Activated naive CD4-positive, alpha-beta T cell treated with anti-CD3 and anti-CD28 coated beads, Interleukin-2, amount 50 U/mL, for 72 hours (primary cell): Measurements from ENCODE around the gene ERFL. TPM values are rescaled to one million over a fixed set of nuclear protein-coding genes. Genes with fewer than 3 reads are reported as not detected.

Experiments
- ATAC-seq, 2 donors: fragments of 150-1000 bp; cut with Tn5 transposase; 2 replicates each; pipeline ENCODE4 v1.10.0; 2021; ENCODE audit warnings: mild to moderate bottlenecking in 2 of 2, moderate library complexity in 2 of 2
- DNase-seq, 2 donors: peaks; one replicate each; pipeline ENCODE4 v3.0.0; 2021 to 2022; ENCODE audit warnings: low spot score in 2 of 2
- H3K27ac Mint-ChIP-seq, 2 donors: one replicate each; pipeline ENCODE4 v1.8.0; 2022; ENCODE audit warnings: mild to moderate bottlenecking in 2 of 2, mixed read lengths in 2 of 2
- H3K36me3 Mint-ChIP-seq, 2 donors: one replicate each; pipeline ENCODE4 v1.8.0; 2022; ENCODE audit warnings: mixed read lengths in 2 of 2
- H3K9me3 Mint-ChIP-seq, 2 donors: one replicate each; pipeline ENCODE4 v1.8.0; 2022; ENCODE audit warnings: mixed read lengths in 2 of 2
- total RNA-seq, 2 donors: library from RNA; stranded (reverse); gene quantifications; one replicate each; pipeline ENCODE4 v1.2.3, GENCODE V29; 2022

The ERFL gene
- total RNA-seq, 2 donors from 2014 or later = 1.7 to 2.9 TPM

GRCh38 chr19:41897820-41898219 is 30.4 kb downstream of the ERFL start:
- DNase-seq (no peak), ATAC-seq (no peak)
- H3K9me3 Mint-ChIP-seq = no peaks in the 10 kb centered on the region
- peaks cover 11 to 30% of the 10 kb centered on the region in 2 donors for H3K36me3 Mint-ChIP-seq
- peak overlapping the region; percentile 36 to 59 for H3K27ac Mint-ChIP-seq

GRCh38 chr19:41897181-41897580 is 31.1 kb downstream of the ERFL start:
- Mint-ChIP-seq H3K36me3 (peaks cover 11 to 30% of the 10 kb centered on the region in 2 donors), H3K9me3 (no peaks in the 10 kb centered on the region), H3K27ac (peak overlapping the region in 1 of 2 donors; percentile 59)
- DNase-seq (no peak), ATAC-seq (no peak)

- Mint-ChIP-seq H3K9me3 (no peaks in the 10 kb centered on the region), H3K27ac (peak overlapping the region; percentile 39 to 48), H3K36me3 (peaks cover 11 to 24% of the 10 kb centered on the region in 2 donors)
- no peak for ATAC-seq
- no peak for DNase-seq
Measured at GRCh38 chr19:41896581-41896942, 31.7 kb downstream of the ERFL start.

- ATAC-seq = peak; percentile 26 to 55
- peaks cover 11 to 24% of the 10 kb centered on the region in 2 donors for H3K36me3 Mint-ChIP-seq
Measured at GRCh38 chr19:41895745-41896580, 32.3 kb downstream of the ERFL start.

GRCh38 chr19:41894350-41894749 is 33.9 kb downstream of the ERFL start:
- ATAC-seq (peak in 1 of 2 donors; percentile 3), DNase-seq (no peak)
- H3K27ac Mint-ChIP-seq = peak overlapping the region in 1 of 2 donors; percentile 50
- no peaks in the 10 kb centered on the region for H3K9me3 Mint-ChIP-seq
- H3K36me3 Mint-ChIP-seq = peaks cover 16 to 32% of the 10 kb centered on the region in 2 donors

More at GRCh38 chr19:41895745-41896580, 32.3 kb downstream of the ERFL start:
- Mint-ChIP-seq H3K27ac (peak overlapping the region; percentile 39 to 51), H3K9me3 (no peaks in the 10 kb centered on the region)
- no peak for DNase-seq

GRCh38 chr19:41893899-41894298 is 34.4 kb downstream of the ERFL start:
- DNase-seq (no peak), ATAC-seq (peak in 1 of 2 donors; percentile 65)
- Mint-ChIP-seq H3K36me3 (peaks cover 11 to 32% of the 10 kb centered on the region in 2 donors), H3K27ac (peak overlapping the region; percentile 50 to 88), H3K9me3 (no peaks in the 10 kb centered on the region)

- ATAC-seq = no peak
- peaks cover 6 to 31% of the 10 kb centered on the region in 2 donors for H3K36me3 Mint-ChIP-seq
- peak overlapping the region; percentile 73 to 83 for H3K27ac Mint-ChIP-seq
Measured at GRCh38 chr19:41892173-41892902, 35.9 kb downstream of the ERFL start.

GRCh38 chr19:41890936-41891335 is 37.3 kb downstream of the ERFL start:
- Mint-ChIP-seq H3K27ac (no peak overlapping the region), H3K36me3 (peaks cover 6 to 34% of the 10 kb centered on the region in 2 donors), H3K9me3 (no peaks in the 10 kb centered on the region)
- DNase-seq (no peak), ATAC-seq (no peak)

More at GRCh38 chr19:41892173-41892902, 35.9 kb downstream of the ERFL start:
- H3K9me3 Mint-ChIP-seq = no peaks in the 10 kb centered on the region
- no peak for DNase-seq

GRCh38 chr19:41889896-41890295 is 38.4 kb downstream of the ERFL start:
- Mint-ChIP-seq H3K36me3 (peaks cover 11 to 37% of the 10 kb centered on the region in 2 donors), H3K27ac (peak overlapping the region in 1 of 2 donors; percentile 85), H3K9me3 (no peaks in the 10 kb centered on the region)
- no peak for ATAC-seq
- no peak for DNase-seq

GRCh38 chr19:41888926-41889325 is 39.3 kb downstream of the ERFL start:
- Mint-ChIP-seq H3K9me3 (no peaks in the 10 kb centered on the region), H3K27ac (peak overlapping the region; percentile 76 to 85), H3K36me3 (peaks cover 21 to 42% of the 10 kb centered on the region in 2 donors)
- no peak for DNase-seq
- no peak for ATAC-seq

GRCh38 chr19:41887711-41888382 is 40.4 kb downstream of the ERFL start:
- Mint-ChIP-seq H3K36me3 (peaks cover 28 to 49% of the 10 kb centered on the region in 2 donors), H3K27ac (peak overlapping the region; percentile 23 to 85), H3K9me3 (no peaks in the 10 kb centered on the region)
- DNase-seq (peak; percentile 82 to 91), ATAC-seq (peak; percentile 74 to 78)

- ATAC-seq (peak; percentile 47 to 67), DNase-seq (peak; percentile 59 to 78)
- Mint-ChIP-seq H3K9me3 (no peaks in the 10 kb centered on the region), H3K36me3 (peaks cover 35 to 56% of the 10 kb centered on the region in 2 donors), H3K27ac (peak overlapping the region; percentile 23 to 85)
Measured at GRCh38 chr19:41886761-41887710, 41.2 kb downstream of the ERFL start.

- Mint-ChIP-seq H3K36me3 (peaks cover 30 to 43% of the 10 kb centered on the region in 2 donors), H3K27ac (peak overlapping the region; percentile 85 to 96), H3K9me3 (no peaks in the 10 kb centered on the region)
- ATAC-seq (peak; percentile 54 to 78), DNase-seq (peak; percentile 80 to 91)
Measured at GRCh38 chr19:41883821-41884733, 44.2 kb downstream of the ERFL start.

- Mint-ChIP-seq H3K27ac (peak overlapping the region; percentile 85 to 96), H3K36me3 (peaks cover 30 to 38% of the 10 kb centered on the region in 2 donors), H3K9me3 (no peaks in the 10 kb centered on the region)
- DNase-seq = no peak
- ATAC-seq = no peak
Measured at GRCh38 chr19:41883463-41883820, 44.8 kb downstream of the ERFL start.
